WERI-Rb-1 (cell line): ENCODE measurements around the gene CELSR1.

Experiments used
- DNase-seq: peaks from one replicate; pipeline ENCODE4 v3.0.0-alpha.2; 2020
- H3K27ac ChIP-seq: fragments of 250-450 bp; sonication (Bioruptor Pico); 2 replicates; pipeline ENCODE4 v1.5.1; 2020; ENCODE audit warnings: mild to moderate bottlenecking, moderate library complexity
- H3K27me3 ChIP-seq: fragments of 250-450 bp; sonication (Bioruptor Pico); 2 replicates; pipeline ENCODE4 v1.5.1; 2021; ENCODE audit warnings: mild to moderate bottlenecking, low read depth, moderate library complexity; ENCODE audit not compliant: insufficient read depth, severe bottlenecking
- H3K36me3 ChIP-seq: fragments of 250-450 bp; sonication (Bioruptor Pico); 2 replicates; pipeline ENCODE4 v1.5.1; 2020; ENCODE audit warnings: mild to moderate bottlenecking, moderate library complexity
- H3K4me3 ChIP-seq: 2 replicates; pipeline ENCODE4 v1.5.1; 2011; ENCODE audit warnings: low read depth, mild to moderate bottlenecking, control low read depth, low read length
- H3K9me3 ChIP-seq: fragments of 250-450 bp; sonication (Bioruptor Pico); 2 replicates; pipeline ENCODE4 v1.5.1; 2021; ENCODE audit warnings: mild to moderate bottlenecking, moderate library complexity; ENCODE audit not compliant: severe bottlenecking
- TF ChIP-seq, protein P1 (sequence below): IDR thresholded peaks from 2 replicates; pipeline ENCODE4 v1.5.1; 2011; ENCODE audit warnings: low read depth, mild to moderate bottlenecking, control low read depth, inconsistent platforms, low read length

CELSR1 gene, protein sequence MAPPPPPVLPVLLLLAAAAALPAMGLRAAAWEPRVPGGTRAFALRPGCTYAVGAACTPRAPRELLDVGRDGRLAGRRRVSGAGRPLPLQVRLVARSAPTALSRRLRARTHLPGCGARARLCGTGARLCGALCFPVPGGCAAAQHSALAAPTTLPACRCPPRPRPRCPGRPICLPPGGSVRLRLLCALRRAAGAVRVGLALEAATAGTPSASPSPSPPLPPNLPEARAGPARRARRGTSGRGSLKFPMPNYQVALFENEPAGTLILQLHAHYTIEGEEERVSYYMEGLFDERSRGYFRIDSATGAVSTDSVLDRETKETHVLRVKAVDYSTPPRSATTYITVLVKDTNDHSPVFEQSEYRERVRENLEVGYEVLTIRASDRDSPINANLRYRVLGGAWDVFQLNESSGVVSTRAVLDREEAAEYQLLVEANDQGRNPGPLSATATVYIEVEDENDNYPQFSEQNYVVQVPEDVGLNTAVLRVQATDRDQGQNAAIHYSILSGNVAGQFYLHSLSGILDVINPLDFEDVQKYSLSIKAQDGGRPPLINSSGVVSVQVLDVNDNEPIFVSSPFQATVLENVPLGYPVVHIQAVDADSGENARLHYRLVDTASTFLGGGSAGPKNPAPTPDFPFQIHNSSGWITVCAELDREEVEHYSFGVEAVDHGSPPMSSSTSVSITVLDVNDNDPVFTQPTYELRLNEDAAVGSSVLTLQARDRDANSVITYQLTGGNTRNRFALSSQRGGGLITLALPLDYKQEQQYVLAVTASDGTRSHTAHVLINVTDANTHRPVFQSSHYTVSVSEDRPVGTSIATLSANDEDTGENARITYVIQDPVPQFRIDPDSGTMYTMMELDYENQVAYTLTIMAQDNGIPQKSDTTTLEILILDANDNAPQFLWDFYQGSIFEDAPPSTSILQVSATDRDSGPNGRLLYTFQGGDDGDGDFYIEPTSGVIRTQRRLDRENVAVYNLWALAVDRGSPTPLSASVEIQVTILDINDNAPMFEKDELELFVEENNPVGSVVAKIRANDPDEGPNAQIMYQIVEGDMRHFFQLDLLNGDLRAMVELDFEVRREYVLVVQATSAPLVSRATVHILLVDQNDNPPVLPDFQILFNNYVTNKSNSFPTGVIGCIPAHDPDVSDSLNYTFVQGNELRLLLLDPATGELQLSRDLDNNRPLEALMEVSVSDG (N-terminal part only)

DNA sequence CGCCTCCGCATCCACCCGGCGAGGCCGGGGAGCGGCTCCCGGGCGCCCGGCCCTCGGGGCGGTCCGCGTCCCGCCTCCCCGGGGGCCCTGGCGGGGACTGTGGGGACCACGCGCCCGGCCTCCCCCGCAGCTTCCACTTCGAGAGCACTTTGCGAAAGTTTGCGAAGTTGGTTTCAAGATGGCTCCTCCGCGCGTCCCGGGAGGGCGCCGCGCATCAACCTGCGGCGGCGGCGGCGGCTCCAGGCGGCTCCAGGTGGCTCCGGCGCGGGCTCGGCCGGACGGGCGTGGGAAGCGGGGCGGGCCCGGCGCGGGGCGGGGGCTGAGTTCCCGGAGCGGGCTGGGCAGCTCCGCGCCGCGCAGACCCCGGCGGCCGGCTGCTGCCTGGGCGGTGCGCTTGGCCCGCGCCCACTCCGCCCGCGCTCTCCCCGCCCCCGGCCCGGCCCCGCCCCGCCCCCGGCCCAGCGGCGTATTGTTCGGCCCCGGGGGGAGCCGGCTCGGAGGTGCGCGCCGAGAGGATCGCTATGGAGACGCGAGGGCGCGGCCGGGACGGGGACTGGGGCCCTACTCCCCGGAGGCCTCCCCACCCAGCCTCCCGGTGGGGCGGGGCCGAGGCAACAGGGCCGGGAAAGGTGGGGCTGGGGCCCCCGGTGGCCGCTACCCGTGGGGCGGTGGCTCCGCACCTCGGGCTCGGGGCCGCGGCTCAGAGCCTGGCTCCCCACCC lies at the start of gene CELSR1:
TSS of gene CELSR1 (minus strand) at position 396 of the 721 bp plus-strand sequence. CDS start 450 bp downstream, outside the sequence.
- Histone ChIP-seq H3K27ac (no peak within 1 kb of the TSS), H3K36me3 (no peaks in the 10 kb centered on the region), H3K27me3 (peaks cover 13% of the 10 kb centered on the region), H3K4me3 (peak within 1 kb of the TSS; percentile 60), H3K9me3 (peaks cover 10% of the 10 kb centered on the region)
- TF ChIP-seq, protein P1, sequence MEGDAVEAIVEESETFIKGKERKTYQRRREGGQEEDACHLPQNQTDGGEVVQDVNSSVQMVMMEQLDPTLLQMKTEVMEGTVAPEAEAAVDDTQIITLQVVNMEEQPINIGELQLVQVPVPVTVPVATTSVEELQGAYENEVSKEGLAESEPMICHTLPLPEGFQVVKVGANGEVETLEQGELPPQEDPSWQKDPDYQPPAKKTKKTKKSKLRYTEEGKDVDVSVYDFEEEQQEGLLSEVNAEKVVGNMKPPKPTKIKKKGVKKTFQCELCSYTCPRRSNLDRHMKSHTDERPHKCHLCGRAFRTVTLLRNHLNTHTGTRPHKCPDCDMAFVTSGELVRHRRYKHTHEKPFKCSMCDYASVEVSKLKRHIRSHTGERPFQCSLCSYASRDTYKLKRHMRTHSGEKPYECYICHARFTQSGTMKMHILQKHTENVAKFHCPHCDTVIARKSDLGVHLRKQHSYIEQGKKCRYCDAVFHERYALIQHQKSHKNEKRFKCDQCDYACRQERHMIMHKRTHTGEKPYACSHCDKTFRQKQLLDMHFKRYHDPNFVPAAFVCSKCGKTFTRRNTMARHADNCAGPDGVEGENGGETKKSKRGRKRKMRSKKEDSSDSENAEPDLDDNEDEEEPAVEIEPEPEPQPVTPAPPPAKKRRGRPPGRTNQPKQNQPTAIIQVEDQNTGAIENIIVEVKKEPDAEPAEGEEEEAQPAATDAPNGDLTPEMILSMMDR, result no peak
- DNase-seq, result peak; percentile 45

DNA sequence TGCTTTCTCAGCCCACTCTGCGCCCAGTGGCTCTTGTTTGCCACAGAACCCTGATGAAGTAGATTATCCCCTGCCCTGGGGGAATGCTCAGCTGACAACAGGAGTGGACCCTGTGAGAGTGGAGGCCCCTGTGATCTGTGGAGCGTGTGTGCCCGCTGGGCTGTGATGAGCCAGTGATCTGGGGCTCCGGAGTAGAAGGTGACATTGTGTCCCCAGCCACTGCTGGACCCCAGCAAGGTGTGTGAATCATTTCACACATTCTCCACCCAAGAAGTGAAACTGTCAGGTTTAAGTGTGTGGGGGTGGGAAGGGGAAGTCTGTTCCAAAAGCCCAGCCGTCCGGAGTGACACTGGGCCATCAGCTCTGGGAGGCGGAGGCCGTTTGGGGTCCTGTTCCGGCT lies 49.6 kb upstream of the CELSR1 start:
- TF ChIP-seq, protein P1, result no peak
- Histone ChIP-seq H3K27me3 (no peaks in the 10 kb centered on the region), H3K36me3 (no peaks in the 10 kb centered on the region), H3K9me3 (no peaks in the 10 kb centered on the region), H3K4me3 (no peak overlapping the region), H3K27ac (no peak overlapping the region)
- no peak for DNase-seq

DNA sequence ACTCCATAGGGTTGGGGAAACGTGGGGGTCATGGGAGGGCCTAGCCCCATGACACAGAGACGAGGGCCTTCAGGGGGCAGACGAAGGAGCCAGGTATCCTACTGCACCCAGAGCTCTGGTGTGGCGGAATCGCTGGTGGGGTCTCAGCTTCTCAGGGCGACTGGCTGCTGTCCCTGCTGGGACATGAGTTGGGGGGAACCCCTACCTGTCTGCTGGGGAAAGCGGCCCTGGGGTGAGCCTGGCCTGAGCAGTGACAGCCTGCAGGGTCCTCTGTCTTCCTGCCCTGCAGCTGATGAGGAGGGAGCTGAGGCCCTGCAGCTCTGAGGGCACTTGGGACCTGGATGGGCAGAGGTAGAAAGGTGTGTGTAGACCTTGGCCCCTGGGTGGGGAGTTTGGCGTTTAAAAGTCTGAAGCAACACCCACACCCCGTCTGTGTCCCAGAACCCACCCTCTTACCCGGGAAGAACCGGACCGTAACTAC lies 49.2 kb upstream of the CELSR1 start:
- Histone ChIP-seq H3K36me3 (no peaks in the 10 kb centered on the region), H3K9me3 (no peaks in the 10 kb centered on the region), H3K4me3 (no peak overlapping the region), H3K27ac (no peak overlapping the region), H3K27me3 (no peaks in the 10 kb centered on the region)
- no peak for DNase-seq
- TF ChIP-seq, protein P1, result no peak

DNA sequence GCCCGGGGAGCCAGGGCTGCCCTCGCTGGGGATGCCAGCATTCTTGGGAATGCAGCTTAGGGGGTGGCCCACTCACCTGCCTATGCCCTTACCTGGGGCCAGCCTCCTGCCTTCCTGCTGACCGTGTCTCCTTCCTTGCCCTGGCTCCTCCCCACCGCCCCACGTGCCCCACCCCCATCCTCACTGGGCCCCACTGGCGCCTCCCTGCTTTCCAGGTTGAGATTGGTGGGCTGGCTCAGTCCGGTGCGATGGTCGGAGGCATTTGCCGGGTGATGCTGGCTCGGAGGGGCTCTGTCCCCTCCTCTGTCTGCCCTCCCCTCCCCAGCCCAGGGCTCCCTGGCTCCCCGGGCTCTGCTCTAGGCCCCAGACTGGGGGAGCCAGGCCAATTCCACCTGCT lies 48.7 kb upstream of the CELSR1 start:
- H3K27ac ChIP-seq, result no peak overlapping the region

More for the DNA sequence above, 48.7 kb upstream of the CELSR1 start:
- Histone ChIP-seq H3K27me3 (no peaks in the 10 kb centered on the region), H3K9me3 (no peaks in the 10 kb centered on the region), H3K36me3 (no peaks in the 10 kb centered on the region), H3K4me3 (no peak overlapping the region)
- TF ChIP-seq, protein P1, result no peak
- DNase-seq, result no peak
